Keratinocyte (primary cell): ENCODE data around the gene KLC1. TPM values are rescaled to one million over a fixed set of nuclear protein-coding genes. Genes with fewer than 3 reads are reported as not detected.

Experiments used
- DNase-seq: peaks from one replicate; pipeline ENCODE4 v3.0.0-alpha.2; 2011; ENCODE audit warnings: low read depth, missing footprints, low spot score
- FAIRE-seq: peaks from 2 replicates; lab custom pipeline; 2011; peaks lifted over from hg19 to GRCh38; lab: Jason Lieb, UNC
- H2AFZ ChIP-seq: 2 replicates; pipeline ENCODE4 v1.6.0; 2012; ENCODE audit warnings: low read length, control low read depth, inconsistent platforms; ENCODE audit not compliant: control insufficient read depth
- H3K27ac ChIP-seq: 2 replicates; pipeline ENCODE4 v1.5.1; 2011; ENCODE audit warnings: low read length; ENCODE audit not compliant: control insufficient read depth, insufficient read depth
- H3K27me3 ChIP-seq: 3 replicates; pipeline ENCODE4 v1.6.0; 2011; ENCODE audit warnings: low read length; ENCODE audit not compliant: control insufficient read depth, insufficient read depth; ENCODE audit errors: extremely low read depth
- H3K36me3 ChIP-seq, 2 experiments: 2 replicates in 1 of 2; 3 replicates in 1 of 2; pipeline ENCODE4 v1.5.1; 2011; ENCODE audit warnings: low read length in 2 of 2, mild to moderate bottlenecking in 1 of 2; ENCODE audit not compliant: control insufficient read depth in 2 of 2, insufficient read depth in 2 of 2; ENCODE audit errors: extremely low read depth in 1 of 2
- H3K4me1 ChIP-seq: 3 replicates; pipeline ENCODE4 v1.5.1; 2011; ENCODE audit warnings: low read length; ENCODE audit not compliant: control insufficient read depth, insufficient read depth; ENCODE audit errors: extremely low read depth
- H3K4me2 ChIP-seq: 3 replicates; pipeline ENCODE4 v1.6.0; 2011; ENCODE audit warnings: low read depth, low read length; ENCODE audit not compliant: control insufficient read depth, insufficient read depth; ENCODE audit errors: extremely low read depth
- H3K4me3 ChIP-seq, 3 experiments: fragments of 200-600 bp in 1 of 3; sonication (generic) in 1 of 3; 2 replicates in 2 of 3; 3 replicates in 1 of 3; pipeline ENCODE4 v1.5.1; 2011 to 2016; ENCODE audit warnings: low read length in 3 of 3, mild to moderate bottlenecking in 3 of 3, control low read depth in 2 of 3, inconsistent platforms in 1 of 3, low read depth in 1 of 3, mixed read lengths in 1 of 3, mixed run types in 1 of 3, moderate library complexity in 1 of 3; ENCODE audit not compliant: control insufficient read depth in 2 of 3, insufficient read depth in 2 of 3; ENCODE audit errors: extremely low read depth in 1 of 3
- H3K79me2 ChIP-seq: 2 replicates; pipeline ENCODE4 v1.6.0; 2012; ENCODE audit warnings: low read length; ENCODE audit not compliant: control insufficient read depth, insufficient read depth
- H3K9ac ChIP-seq: 3 replicates; pipeline ENCODE4 v1.6.0; 2011; ENCODE audit warnings: low read length; ENCODE audit not compliant: control insufficient read depth, insufficient read depth; ENCODE audit errors: extremely low read depth
- H3K9me1 ChIP-seq: 3 replicates; pipeline ENCODE4 v1.6.0; 2011; ENCODE audit warnings: low read length; ENCODE audit not compliant: control insufficient read depth, insufficient read depth; ENCODE audit errors: extremely low read depth
- H3K9me3 ChIP-seq: 2 replicates; pipeline ENCODE4 v1.5.1; 2012; ENCODE audit warnings: low read depth, low read length; ENCODE audit not compliant: control insufficient read depth
- H4K20me1 ChIP-seq: 3 replicates; pipeline ENCODE4 v1.6.0; 2011; ENCODE audit warnings: low read length; ENCODE audit not compliant: control insufficient read depth, insufficient read depth; ENCODE audit errors: extremely low read depth
- EZH2 ChIP-seq: IDR thresholded peaks from one replicate; pipeline ENCODE4 v1.6.1; 2012; ENCODE audit warnings: inconsistent platforms, mild to moderate bottlenecking, low read length, moderate library complexity
- dilution Hi-C: fragments of 300-500 bp; cut with MboI; formaldehyde crosslinking; loops from one replicate; pipeline ENCODE4 v1.7.0; 2020; ENCODE audit warnings: low sequenced_read_pairs; ENCODE audit not compliant: extremely low pct_ligation_motif_present
- polyA plus RNA-seq, 5 experiments: library from polyadenylated mRNA; depleted of rRNA in 3 of 5; stranded (reverse) in 3 of 5; stranded (forward) in 1 of 5; unstranded in 1 of 5; fragments of >200 nt; gene quantifications; 1 replicate in 1 of 5; 2 replicates in 3 of 5; 3 replicates in 1 of 5; pipeline versions ENCODE4 v1.2.1 to v1.2.3, GENCODE V29; 2011 to 2012; ENCODE audit warnings: missing spikeins in 2 of 5, low read depth in 1 of 5, low replicate concordance in 1 of 5
- TF ChIP-seq, protein P1 (sequence below), 3 experiments: IDR thresholded peaks in 1 of 3; conservative IDR thresholded peaks in 1 of 3; optimal IDR thresholded peaks in 1 of 3; 2 replicates in 2 of 3; 3 replicates in 1 of 3; pipeline versions ENCODE3 to v1.5.1; 2011; ENCODE audit warnings: low read length in 3 of 3, mild to moderate bottlenecking in 3 of 3, moderate library complexity in 2 of 3, control low read depth in 1 of 3, inconsistent platforms in 1 of 3; ENCODE audit not compliant: insufficient read depth in 2 of 3; ENCODE audit errors: extremely low read depth in 1 of 3

KLC1 gene
- polyA plus RNA-seq, 1 donor (not counting 4 experiments of a cell fraction or from before 2014, with no cell fraction given) = 130 TPM

DNA sequence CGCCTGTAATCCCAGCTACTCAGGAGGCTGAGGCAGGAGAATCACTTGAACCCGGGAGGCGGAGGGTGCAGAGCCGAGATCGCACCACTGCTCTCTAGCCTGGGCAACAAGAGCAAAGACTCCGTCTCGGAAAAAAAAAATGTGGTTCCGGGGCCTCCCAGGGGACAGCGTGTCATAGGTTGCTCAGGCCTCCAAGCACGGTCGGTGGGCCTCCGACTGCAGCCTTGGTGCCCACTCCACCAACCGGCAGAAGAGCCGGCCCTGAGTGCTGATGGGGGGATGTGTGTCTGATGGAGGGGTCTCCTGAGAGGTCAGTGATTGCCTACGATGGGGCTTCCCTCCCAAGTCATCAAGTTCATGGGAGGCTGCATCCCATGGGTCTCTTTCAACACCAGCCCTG is 102.5 kb downstream of the KLC1 start:
- Histone ChIP-seq H3K4me2 (no peak overlapping the region), H3K27me3 (no peaks in the 10 kb centered on the region), H4K20me1 (no peaks in the 10 kb centered on the region), H3K9me1 (no peaks in the 10 kb centered on the region), H3K4me3 (no peak overlapping the region), H3K9ac (no peak overlapping the region), H3K36me3 (peaks cover 42 to 52% of the 10 kb centered on the region in 2 experiments), H3K27ac (no peak overlapping the region), H3K9me3 (no peaks in the 10 kb centered on the region), H2AFZ (no peak overlapping the region), H3K79me2 (peaks cover 12% of the 10 kb centered on the region), H3K4me1 (peaks cover 11% of the 10 kb centered on the region)
- no peak for DNase-seq
- FAIRE-seq = no peak
- TF ChIP-seq, protein P1, sequence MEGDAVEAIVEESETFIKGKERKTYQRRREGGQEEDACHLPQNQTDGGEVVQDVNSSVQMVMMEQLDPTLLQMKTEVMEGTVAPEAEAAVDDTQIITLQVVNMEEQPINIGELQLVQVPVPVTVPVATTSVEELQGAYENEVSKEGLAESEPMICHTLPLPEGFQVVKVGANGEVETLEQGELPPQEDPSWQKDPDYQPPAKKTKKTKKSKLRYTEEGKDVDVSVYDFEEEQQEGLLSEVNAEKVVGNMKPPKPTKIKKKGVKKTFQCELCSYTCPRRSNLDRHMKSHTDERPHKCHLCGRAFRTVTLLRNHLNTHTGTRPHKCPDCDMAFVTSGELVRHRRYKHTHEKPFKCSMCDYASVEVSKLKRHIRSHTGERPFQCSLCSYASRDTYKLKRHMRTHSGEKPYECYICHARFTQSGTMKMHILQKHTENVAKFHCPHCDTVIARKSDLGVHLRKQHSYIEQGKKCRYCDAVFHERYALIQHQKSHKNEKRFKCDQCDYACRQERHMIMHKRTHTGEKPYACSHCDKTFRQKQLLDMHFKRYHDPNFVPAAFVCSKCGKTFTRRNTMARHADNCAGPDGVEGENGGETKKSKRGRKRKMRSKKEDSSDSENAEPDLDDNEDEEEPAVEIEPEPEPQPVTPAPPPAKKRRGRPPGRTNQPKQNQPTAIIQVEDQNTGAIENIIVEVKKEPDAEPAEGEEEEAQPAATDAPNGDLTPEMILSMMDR (optimal IDR thresholded peaks at IDR 0.05 in 1 of 3, IDR thresholded peaks at IDR 0.05 in 1 of 3, conservative IDR thresholded peaks at IDR 0.05 in 1 of 3; ENCODE audit: extremely low read depth in 1 of 3, insufficient read depth in 2 of 3, low read length in 3 of 3) = no peak
- no peak for TF ChIP-seq EZH2
- dilution Hi-C loops = no loop called here

DNA sequence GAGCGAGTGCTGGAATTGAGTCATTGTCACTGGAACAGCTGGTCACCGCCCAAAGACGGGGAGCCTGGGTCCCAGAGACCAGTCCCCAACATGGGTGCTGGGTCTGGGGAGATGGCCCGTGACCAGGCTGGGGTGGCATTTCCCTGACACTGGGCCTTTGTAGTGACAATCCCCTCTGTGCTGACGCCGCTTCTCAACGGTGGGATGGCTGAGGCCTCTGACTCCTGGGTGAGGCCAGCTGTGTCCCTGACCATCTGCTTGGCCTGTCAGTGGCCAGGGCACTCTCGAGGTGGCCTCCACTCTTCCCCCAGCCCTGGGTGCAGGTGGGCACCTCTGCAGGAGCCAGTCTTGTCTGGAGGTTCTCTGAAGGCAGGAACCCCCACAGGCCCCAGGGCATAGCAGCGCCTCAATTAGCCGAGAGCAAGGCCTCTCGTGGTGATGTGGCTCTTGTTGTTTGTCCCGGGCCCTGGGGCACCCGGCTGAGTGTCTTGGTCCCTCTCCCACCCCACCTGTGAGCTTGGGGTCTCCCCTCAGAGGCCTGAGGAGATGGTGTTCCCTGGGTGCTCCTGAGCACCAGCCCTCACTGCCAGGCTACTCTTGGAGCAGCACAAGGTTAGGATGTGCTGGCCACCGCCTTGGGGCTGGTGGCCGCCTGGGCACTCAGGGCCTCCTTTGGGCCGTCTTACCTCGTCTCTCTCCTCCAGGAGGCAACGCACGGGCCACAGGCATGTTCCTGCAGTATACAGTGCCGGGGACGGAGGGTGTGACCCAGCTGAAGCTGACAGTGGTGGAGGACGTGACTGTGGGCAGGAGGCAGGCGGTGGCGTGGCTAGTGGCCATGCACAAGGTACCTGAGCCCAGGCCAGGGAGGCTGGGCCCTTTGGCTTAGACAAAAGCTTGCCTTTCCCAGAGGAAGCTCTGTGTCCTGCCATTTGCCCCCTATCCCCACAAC is 103.2 kb downstream of the KLC1 start:
- TF ChIP-seq, protein P1 (optimal IDR thresholded peaks at IDR 0.05 in 1 of 3, IDR thresholded peaks at IDR 0.05 in 1 of 3, conservative IDR thresholded peaks at IDR 0.05 in 1 of 3; ENCODE audit: extremely low read depth in 1 of 3, insufficient read depth in 2 of 3, low read length in 3 of 3) = no peak
- TF ChIP-seq EZH2 = no peak
- H3K4me3 ChIP-seq = no peak overlapping the region
- DNase-seq = no peak
- H3K27me3 ChIP-seq = no peaks in the 10 kb centered on the region
- no peak overlapping the region for H3K4me2 ChIP-seq
- H3K9me1 ChIP-seq = no peaks in the 10 kb centered on the region
- dilution Hi-C loops = no loop called here
- no peak overlapping the region for H3K27ac ChIP-seq
- H3K9ac ChIP-seq = no peak overlapping the region
- FAIRE-seq = no peak
- H3K4me1 ChIP-seq = peaks cover 11% of the 10 kb centered on the region
- no peak overlapping the region for H2AFZ ChIP-seq
- peaks cover 42 to 54% of the 10 kb centered on the region in 2 experiments for H3K36me3 ChIP-seq
- no peaks in the 10 kb centered on the region for H3K9me3 ChIP-seq
- H4K20me1 ChIP-seq = no peaks in the 10 kb centered on the region
- peaks cover 10% of the 10 kb centered on the region for H3K79me2 ChIP-seq
